GM21423 (cell line): ENCODE results near the gene REXO1.

Source experiments
- ATAC-seq: cut with Tn5 transposase; IDR thresholded peaks from one replicate; pipeline ENCODE4 v1.9.1; 2021; ENCODE audit warnings: mild to moderate bottlenecking, moderate library complexity; ENCODE audit not compliant: unreplicated experiment

Gene REXO1

DNA sequence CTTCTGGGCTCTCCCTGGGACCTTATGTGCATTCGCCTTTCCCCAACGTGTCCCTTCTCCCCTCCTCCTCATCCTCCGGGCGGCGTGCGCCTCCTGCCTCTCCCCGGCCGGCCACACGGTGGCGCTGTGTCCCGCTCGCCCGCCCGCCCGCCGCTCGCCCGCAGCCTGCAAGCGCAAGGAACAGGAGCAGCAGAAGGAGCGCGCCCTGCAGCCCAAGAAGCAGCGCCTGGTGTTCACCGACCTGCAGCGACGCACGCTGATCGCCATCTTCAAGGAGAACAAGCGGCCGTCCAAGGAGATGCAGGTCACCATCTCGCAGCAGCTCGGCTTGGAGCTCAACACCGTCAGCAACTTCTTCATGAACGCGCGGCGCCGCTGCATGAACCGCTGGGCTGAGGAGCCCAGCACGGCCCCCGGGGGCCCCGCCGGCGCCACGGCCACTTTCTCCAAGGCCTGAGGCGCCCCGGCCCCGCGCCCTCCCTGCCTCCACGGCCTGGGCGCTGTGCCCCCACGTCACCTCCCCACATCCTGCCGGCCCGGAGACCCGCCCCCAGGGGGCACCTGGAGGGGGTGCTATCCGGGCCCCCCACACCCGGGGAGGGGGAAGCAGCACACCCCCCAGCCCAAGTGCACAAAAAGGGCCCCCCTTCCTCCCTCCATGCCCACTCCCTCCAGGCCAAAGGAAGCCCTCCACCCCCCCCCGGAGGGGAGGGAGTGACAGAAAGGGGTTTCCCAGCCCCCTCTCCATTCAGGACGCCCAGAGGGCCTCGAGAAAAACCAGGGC, 73.1 kb downstream of the REXO1 start:
- no peak for ATAC-seq

DNA sequence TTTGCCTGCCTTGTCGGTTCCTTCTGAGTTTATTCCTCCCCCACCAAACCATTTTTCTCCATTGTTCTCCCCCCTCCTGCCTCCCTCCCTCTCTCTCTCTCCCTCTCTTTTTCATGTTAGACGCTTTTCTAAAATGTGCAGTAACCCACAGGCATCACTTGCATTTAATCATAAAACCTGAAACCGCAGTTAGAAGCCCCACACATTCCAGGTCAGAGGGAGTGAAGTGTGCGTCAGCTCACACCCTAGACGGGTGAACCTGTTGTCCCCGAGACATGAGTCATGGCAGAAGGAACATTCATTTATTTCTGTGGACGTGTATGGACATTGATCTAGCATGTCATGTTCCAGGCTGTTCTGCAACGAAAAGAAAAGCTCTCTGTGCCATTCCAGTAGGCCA, 75.1 kb downstream of the REXO1 start:
- ATAC-seq, result no peak

DNA sequence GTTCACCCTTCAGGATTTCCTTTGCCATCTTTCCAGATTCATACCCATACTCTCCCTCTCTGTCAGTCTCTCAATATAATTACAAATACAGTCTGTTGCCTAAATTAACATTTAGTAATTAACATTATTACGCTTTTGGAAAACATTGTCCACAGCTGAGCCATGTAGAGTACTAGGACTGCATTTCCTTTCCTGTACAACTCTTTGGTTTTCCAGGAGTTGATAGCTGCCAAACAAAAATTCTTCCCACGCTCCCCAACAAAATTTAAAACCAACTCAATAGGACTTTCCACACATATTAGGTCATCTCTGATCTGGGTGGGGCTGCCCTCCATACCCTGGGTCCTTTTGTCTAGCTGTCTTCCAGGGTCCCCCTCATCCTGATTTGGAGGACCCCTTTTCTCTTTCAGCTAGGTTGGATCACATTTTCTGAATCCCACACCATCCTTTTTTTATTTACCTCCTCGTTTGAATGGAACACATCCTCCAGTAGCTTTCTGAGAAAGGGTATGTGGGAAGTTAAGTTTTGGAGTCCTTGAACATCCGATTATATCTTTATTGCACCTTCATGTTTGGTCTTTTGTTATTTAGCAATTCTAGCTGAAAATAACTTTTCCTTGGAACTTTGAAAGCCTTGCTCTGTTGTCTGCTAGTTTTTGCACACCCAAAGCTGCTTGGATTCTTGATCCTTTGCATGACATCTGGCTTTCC, 77.3 kb downstream of the REXO1 start:
- no peak for ATAC-seq

DNA sequence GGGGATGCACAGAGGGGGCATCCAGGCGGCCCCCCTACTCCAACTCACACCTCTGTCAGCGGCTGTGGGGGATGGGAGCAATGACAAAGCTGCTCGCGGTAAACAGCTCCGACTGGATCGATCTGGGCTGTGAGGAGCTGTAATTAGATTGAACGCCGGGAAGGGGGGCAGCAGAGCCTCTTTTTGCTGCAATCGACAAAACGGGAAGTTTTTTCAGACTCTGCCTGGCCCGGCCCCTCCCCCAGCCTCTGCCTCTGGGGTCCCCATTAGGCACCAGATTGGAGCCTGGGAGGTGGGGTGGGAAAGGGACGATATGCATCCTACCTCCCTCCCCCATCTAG, 78.7 kb downstream of the REXO1 start:
- ATAC-seq, result no peak

DNA sequence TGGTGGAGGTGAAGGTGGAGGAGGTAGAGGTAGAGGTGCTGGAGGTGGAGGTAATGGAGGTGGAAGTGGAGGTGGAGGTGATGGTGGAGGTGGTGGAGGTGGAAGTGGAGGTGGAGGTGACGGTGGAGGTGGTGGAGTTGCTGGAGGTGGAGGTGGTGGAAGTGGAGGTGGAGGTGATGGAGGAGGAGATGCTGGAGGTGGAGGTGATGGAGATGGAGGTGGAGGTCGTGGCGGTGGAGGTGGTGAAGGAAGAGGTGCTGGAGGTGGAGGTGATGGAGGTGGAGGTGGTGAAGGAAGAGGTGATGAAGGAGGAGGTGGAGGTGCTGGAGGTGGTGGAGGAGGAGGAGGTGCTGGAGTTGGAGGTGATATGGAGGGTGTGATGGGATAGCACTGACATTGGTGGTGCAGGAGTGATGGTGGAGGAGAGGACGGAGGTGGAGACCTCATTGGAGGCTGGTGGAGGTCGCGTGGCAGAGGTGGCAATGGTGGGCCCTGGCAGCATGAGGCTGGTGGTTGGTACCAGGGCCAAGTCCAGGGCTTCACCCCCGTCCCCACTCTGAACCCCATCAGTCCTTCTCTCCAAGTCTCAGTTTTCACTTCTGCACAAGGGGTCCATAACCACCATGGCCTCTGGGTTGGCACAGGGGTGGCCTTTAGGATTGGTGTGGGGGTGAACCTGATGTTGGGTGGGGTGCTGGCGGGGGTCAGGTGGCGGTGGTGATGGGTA, 79.2 kb downstream of the REXO1 start:
- ATAC-seq, result no peak

DNA sequence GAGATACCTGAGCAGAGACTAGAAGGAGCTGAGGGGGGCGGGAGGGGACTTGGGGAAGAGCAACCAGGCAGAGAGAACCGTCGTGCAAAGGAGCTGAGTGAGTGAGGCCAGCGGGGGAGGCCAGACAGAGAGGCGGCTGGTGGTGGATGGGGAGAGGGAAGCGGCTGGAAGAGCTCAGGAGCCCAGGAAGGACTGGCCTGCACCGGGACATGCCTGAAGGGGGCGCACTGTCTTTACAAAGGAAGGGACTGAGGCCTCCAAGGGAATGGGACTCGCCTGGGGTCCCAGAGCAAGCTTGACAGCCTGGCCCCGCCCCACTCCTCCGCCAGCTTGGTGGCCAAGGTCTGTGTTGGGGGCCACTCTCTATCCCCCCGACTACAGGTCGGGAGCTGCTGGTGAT, 80.0 kb downstream of the REXO1 start:
- no peak for ATAC-seq

DNA sequence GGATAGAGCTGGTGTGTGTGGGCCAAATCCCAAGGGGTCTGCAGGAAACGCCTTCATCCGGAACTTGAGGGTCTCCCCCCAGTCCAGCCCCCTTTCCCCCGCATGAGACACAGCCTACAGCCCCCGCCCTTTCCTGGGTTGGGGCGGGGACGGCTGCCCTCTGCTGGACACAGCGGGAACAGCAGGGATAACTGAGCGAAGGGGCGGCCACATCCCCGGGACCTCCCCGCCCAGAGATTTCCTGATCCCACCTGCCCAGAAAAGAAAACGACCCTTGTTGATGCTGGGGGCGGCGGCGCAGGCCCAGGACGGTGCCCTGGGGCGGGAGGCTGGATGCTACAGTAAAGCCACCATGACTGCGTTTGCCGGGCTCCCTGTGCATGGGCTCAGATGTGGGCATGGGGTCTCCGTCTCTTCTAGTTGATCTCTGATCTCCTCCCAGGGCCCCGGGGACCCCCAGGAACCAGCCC, 80.8 kb downstream of the REXO1 start:
- ATAC-seq, result no peak

DNA sequence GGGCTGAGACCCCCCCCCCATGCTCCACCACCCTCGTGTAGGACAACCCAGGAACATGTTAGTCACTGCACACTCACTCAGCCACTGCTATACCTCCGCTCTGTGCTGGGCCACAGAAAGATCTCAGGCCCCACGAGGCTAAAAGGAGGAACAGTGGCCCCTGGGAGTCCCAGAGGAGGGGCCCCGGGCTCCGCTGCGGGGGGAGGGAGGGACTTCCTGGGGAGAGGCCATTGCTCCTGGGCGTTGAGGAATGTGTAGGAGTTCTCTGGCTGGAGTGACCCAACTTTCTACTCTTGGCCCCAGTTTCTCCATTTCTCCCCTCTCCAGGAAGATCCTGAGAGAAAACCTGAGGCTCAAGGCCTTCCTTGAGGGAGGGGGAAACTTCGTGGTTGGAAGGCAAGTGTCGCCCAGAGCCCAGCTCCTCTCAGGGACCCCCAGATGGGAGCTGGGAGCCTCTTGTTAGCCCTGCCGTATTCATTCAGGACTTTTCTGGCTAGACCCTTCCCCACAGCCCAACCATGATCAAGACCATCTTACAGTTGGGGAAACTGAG, 81.4 kb downstream of the REXO1 start:
- ATAC-seq, result no peak

DNA sequence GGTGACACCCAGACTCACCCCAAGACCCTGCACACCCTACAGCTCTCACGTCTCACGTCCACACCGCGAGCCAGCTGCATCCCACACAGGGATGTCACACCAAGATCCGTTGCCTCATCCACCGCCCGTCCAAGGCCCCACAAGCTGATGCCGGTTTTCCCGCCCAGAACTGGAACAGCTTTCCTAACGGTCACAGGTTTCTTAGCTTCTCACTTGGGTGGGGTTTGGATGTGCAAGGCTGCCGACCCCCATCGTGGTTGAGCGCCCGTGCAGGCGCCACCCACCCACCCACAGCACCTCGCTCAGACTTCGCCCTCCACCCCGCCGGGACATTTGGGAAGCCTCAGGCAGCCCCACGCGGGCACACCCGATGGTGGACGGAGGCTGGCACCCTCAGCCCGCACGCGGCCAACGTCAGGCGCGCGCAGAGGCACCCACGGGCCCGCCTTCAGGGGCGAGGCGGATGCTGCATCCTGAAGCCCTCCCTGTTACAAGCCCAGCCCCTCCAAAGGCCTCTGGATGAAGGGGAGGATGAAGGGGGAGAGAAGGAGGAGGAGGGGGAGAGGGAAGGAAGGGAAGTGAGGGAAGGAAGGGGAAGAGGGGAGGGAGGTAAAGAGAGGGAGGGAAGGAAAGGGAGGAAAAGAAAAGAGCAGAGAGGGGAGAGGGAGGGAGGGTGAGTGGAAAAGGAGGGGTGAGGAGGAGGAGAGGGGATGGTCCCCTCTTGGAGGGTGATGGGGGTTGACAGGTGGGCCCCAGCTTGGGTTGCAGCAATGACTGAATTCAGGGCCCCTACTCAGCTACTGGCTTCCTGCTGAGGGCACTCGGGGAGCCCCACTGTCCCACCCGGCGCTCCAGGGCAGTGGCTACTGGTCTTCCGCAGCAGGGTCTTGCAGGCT, 82.1 kb downstream of the REXO1 start:
- no peak for ATAC-seq
